Measurements from ENCODE around the gene ZDHHC8.

- peak; percentile 21 for TF ChIP-seq CTCF (IDR thresholded peaks at IDR 0.05; ENCODE audit: poor library complexity)
- no peak for TF ChIP-seq EZH2phosphoT487 (IDR thresholded peaks at IDR 0.05; ENCODE audit: low read depth, severe bottlenecking, unreplicated experiment)
- no peak for TF ChIP-seq EZH2 (IDR thresholded peaks at IDR 0.05; ENCODE audit: borderline replicate concordance)
These were observed 43.9 kb downstream of the ZDHHC8 start for GRCh38 chr22:20175597-20175900.

Measured in hepatocyte (in vitro differentiated cells).